ENCODE results near the gene PTPN13.
A peak's percentile ranks its signal among the peaks of the same experiment; 100 is the strongest.
"Not testable (repeated sequence)": the region's sequence is repeated elsewhere in the genome, so short reads cannot be mapped to it uniquely, and the experiment has no call there.

PTPN13 gene

DNA sequence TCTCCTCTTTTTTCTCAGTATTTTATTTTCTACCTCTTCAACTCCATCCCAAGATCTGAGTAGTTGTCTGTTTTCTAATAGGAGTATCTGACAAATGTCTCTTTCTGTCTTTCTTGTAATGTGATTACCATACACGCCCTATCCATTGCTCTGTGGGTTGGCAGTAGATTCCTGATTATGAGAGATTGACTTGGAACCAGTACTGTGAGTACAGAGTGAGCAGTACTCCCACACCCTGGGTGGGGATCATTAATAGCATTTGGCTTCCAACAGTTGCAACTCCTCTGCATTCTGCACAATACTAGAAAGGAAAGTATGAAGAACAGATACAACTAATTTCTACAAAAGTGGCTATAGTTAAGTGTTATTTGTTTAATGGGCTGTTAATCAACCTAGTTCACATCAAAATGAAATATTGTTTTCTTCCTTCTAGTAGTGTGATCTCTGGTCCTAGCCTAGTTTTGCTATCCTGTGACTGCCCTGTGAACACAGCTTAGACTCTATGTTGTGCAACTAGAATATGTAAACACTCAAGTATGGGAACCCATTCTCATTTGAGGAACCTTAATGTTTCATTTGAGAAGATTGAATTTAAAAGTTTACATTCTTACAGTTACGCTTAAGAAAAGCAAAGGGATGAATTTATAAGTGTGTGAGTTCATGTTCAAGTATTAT lies 112.9 kb downstream of the PTPN13 start:
- no peaks in the 10 kb centered on the region for H3K9me3 Mint-ChIP-seq
- H3K27ac Mint-ChIP-seq = peak overlapping the region; percentile 3 to 67 (median 65)
- H3K27me3 Mint-ChIP-seq (ENCODE audit: low read depth) = no peaks in the 10 kb centered on the region
- peaks cover 5% of the 10 kb centered on the region for H3K4me1 Mint-ChIP-seq
- H3K4me3 Mint-ChIP-seq = no peak overlapping the region
- TF ChIP-seq, protein P1, sequence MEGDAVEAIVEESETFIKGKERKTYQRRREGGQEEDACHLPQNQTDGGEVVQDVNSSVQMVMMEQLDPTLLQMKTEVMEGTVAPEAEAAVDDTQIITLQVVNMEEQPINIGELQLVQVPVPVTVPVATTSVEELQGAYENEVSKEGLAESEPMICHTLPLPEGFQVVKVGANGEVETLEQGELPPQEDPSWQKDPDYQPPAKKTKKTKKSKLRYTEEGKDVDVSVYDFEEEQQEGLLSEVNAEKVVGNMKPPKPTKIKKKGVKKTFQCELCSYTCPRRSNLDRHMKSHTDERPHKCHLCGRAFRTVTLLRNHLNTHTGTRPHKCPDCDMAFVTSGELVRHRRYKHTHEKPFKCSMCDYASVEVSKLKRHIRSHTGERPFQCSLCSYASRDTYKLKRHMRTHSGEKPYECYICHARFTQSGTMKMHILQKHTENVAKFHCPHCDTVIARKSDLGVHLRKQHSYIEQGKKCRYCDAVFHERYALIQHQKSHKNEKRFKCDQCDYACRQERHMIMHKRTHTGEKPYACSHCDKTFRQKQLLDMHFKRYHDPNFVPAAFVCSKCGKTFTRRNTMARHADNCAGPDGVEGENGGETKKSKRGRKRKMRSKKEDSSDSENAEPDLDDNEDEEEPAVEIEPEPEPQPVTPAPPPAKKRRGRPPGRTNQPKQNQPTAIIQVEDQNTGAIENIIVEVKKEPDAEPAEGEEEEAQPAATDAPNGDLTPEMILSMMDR (IDR thresholded peaks at IDR 0.05; ENCODE audit: unreplicated experiment in 3 of 3) = no peak
- H3K36me3 Mint-ChIP-seq (ENCODE audit: low read depth) = peaks cover 48% of the 10 kb centered on the region

- TF ChIP-seq, protein P1 (IDR thresholded peaks at IDR 0.05; ENCODE audit: unreplicated experiment in 3 of 3) = no peak
- Mint-ChIP-seq H3K4me1 (no peaks in the 10 kb centered on the region), H3K27ac (peak overlapping the region; percentile 75 to 92 (median 77)), H3K4me3 (peak overlapping the region in 1 of 3 experiments; percentile 11), H3K9me3 (peaks cover 2% of the 10 kb centered on the region), H3K27me3 (ENCODE audit: low read depth) (no peaks in the 10 kb centered on the region), H3K36me3 (ENCODE audit: low read depth) (peaks cover 62% of the 10 kb centered on the region)
Measured at GRCh38 chr4:86717651-86718050, 123.5 kb downstream of the PTPN13 start.

GRCh38 chr4:86718152-86718551 lies 124.0 kb downstream of the PTPN13 start:
- TF ChIP-seq, protein P1 (IDR thresholded peaks at IDR 0.05; ENCODE audit: unreplicated experiment in 3 of 3) = no peak
- no peak overlapping the region for H3K4me3 Mint-ChIP-seq
- peaks cover 2% of the 10 kb centered on the region for H3K9me3 Mint-ChIP-seq
- H3K27ac Mint-ChIP-seq = peak overlapping the region; percentile 75 to 92 (median 77)
- H3K36me3 Mint-ChIP-seq (ENCODE audit: low read depth) = peaks cover 65% of the 10 kb centered on the region
- no peaks in the 10 kb centered on the region for H3K27me3 Mint-ChIP-seq (ENCODE audit: low read depth)
- no peaks in the 10 kb centered on the region for H3K4me1 Mint-ChIP-seq

DNA sequence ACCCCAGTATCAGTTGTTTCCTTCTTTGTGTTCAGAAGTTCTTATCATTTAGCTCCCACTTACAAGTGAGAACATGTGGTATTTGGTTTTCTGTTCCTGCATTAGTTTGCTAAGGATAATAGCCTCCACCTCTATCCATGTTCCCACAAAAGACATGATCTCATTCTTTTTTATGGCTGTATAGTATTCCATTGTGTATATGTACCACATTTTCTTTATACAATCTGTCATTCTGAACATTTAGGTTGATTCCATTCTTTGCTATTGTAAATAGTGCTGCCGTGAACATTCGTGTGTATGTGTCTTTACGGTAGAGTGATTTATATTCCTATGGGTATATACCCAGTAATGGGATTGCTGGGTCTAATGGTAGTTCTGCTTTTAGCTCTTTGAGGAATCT lies 125.0 kb downstream of the PTPN13 start:
- not testable (repeated sequence) for H3K4me1 Mint-ChIP-seq; H3K27me3 Mint-ChIP-seq (ENCODE audit: low read depth); H3K4me3 Mint-ChIP-seq; H3K9me3 Mint-ChIP-seq
- peak overlapping the region in 1 of 3 experiments; percentile 84 for H3K27ac Mint-ChIP-seq
- H3K36me3 Mint-ChIP-seq (ENCODE audit: low read depth) = peaks cover 68% of the 10 kb centered on the region

- peak overlapping the region in 1 of 3 experiments; percentile 4 for H3K27ac Mint-ChIP-seq
- H3K36me3 Mint-ChIP-seq (ENCODE audit: low read depth) = peaks cover 79% of the 10 kb centered on the region
- no peaks in the 10 kb centered on the region for H3K4me1 Mint-ChIP-seq
- no peaks in the 10 kb centered on the region for H3K27me3 Mint-ChIP-seq (ENCODE audit: low read depth)
- H3K4me3 Mint-ChIP-seq = no peak overlapping the region
- peaks cover 11% of the 10 kb centered on the region for H3K9me3 Mint-ChIP-seq
- TF ChIP-seq, protein P1 (IDR thresholded peaks at IDR 0.05; ENCODE audit: unreplicated experiment in 3 of 3) = no peak
Measured at GRCh38 chr4:86720508-86721068, 126.5 kb downstream of the PTPN13 start.

- Mint-ChIP-seq H3K4me3 (no peak overlapping the region), H3K36me3 (ENCODE audit: low read depth) (peaks cover 88% of the 10 kb centered on the region), H3K27ac (peak overlapping the region in 1 of 3 experiments; percentile 46), H3K27me3 (ENCODE audit: low read depth) (no peaks in the 10 kb centered on the region), H3K9me3 (peaks cover 18% of the 10 kb centered on the region), H3K4me1 (no peaks in the 10 kb centered on the region)
- TF ChIP-seq, protein P1 (IDR thresholded peaks at IDR 0.05; ENCODE audit: unreplicated experiment in 3 of 3) = no peak
Measured at GRCh38 chr4:86721412-86721811, 127.3 kb downstream of the PTPN13 start.
